ENCODE results near the gene DDOST.

DNA sequence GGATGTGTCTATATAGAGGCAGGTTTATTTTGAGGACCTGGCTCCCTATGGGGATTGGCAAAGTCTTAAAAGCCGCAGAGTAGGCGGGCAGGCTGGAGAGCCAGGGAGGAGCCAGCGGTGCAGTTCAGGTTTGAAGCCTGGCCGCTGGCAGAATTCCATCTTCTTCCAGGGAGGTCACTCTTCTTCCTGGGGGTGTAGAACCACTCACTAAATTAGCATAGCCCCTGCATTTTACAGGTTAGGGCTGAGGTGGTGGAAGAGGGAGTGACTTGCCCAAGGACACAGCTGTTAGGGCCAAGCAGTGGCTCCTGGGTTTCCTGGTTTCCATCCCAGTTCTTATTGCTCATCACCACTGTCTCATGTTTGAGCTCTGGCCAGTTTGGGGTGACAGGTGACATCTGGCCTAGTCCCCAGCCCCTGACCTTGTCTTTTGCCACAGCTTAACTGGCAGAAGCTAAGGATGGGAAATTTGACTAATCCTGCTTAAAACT, 26.5 kb downstream of the DDOST start:
- TF ChIP-seq POLR2AphosphoS5 (IDR thresholded peaks at IDR 0.05) (no peak), CTCF (IDR thresholded peaks at IDR 0.05) (no peak), POLR2A (IDR thresholded peaks at IDR 0.05) (no peak), EP300 (IDR thresholded peaks at IDR 0.05) (no peak)

Measured in gastroesophageal sphincter (tissue), 3 donors.